Measurements from ENCODE around the gene MTG2. TPM values are rescaled to one million over a fixed set of nuclear protein-coding genes. Genes with fewer than 3 reads are reported as not detected.

Gene MTG2
- total and polyA plus RNA-seq, 9 donors, result 12.7 to 36.9 (median 33.3) TPM

GRCh38 chr20:62232770-62233645 is 50.2 kb downstream of the MTG2 start:
- no peak for DNase-seq
- Histone ChIP-seq H3K4me3 (no peak overlapping the region), H3K27me3 (no peaks in the 10 kb centered on the region), H3K4me1 (ENCODE audit: insufficient read depth) (peaks cover 7% of the 10 kb centered on the region), H3K36me3 (no peaks in the 10 kb centered on the region), H3K27ac (no peak overlapping the region), H3K9me3 (no peaks in the 10 kb centered on the region)
- 58 to 64% (median 58%) methylated on average over 18 of the region's 18 CpGs for WGBS, 3 donors
- no peak for TF ChIP-seq POLR2A (IDR thresholded peaks at IDR 0.05)
- TF ChIP-seq EP300 (IDR thresholded peaks at IDR 0.05), result no peak
- TF ChIP-seq CTCF (IDR thresholded peaks at IDR 0.05), result no peak
- intact Hi-C loops (cut with DNase I), result no loop called here

GRCh38 chr20:62233684-62234083 is 50.9 kb downstream of the MTG2 start:
- no peak for DNase-seq
- TF ChIP-seq CTCF (IDR thresholded peaks at IDR 0.05) (no peak), EP300 (IDR thresholded peaks at IDR 0.05) (no peak), POLR2A (IDR thresholded peaks at IDR 0.05) (no peak)
- Histone ChIP-seq H3K4me3 (no peak overlapping the region), H3K9me3 (no peaks in the 10 kb centered on the region), H3K36me3 (no peaks in the 10 kb centered on the region), H3K27ac (no peak overlapping the region), H3K4me1 (ENCODE audit: insufficient read depth) (peaks cover 7% of the 10 kb centered on the region), H3K27me3 (no peaks in the 10 kb centered on the region)
- intact Hi-C loops (cut with DNase I), result no loop called here
- WGBS, 3 donors, result 90 to 93% (median 92%) methylated on average over 4 of the region's 4 CpGs

GRCh38 chr20:62234339-62234738 is 51.5 kb downstream of the MTG2 start:
- WGBS, 3 donors, result 60 to 69% (median 69%) methylated on average over 5 of the region's 5 CpGs

More at GRCh38 chr20:62234339-62234738, 51.5 kb downstream of the MTG2 start:
- no peak for DNase-seq
- no peak overlapping the region for H3K4me3 ChIP-seq
- no peaks in the 10 kb centered on the region for H3K27me3 ChIP-seq
- intact Hi-C loops (cut with DNase I), result no loop called here
- no peaks in the 10 kb centered on the region for H3K9me3 ChIP-seq
- H3K4me1 ChIP-seq (ENCODE audit: insufficient read depth), result peaks cover 8% of the 10 kb centered on the region
- H3K36me3 ChIP-seq, result no peaks in the 10 kb centered on the region
- no peak for TF ChIP-seq POLR2A (IDR thresholded peaks at IDR 0.05)
- no peak for TF ChIP-seq CTCF (IDR thresholded peaks at IDR 0.05)
- TF ChIP-seq EP300 (IDR thresholded peaks at IDR 0.05), result no peak
- H3K27ac ChIP-seq, result no peak overlapping the region

Measured in ovary (tissue), 9 donors.